NCI-H1092 treated with DMSO at 0.1 percent for 48 hours (cell line): ENCODE measurements around the gene ELF1.

Source experiments
- DNase-seq: peaks from one replicate; lab custom pipeline; 2025; lab: John Stamatoyannopoulos, UW

ELF1 gene

GRCh38 chr13:41006978-41007743, 12.0 kb downstream of the ELF1 start:
- no peak for DNase-seq

- DNase-seq = no peak
Measured at GRCh38 chr13:41006306-41006705, 12.8 kb downstream of the ELF1 start.

GRCh38 chr13:41005704-41006103, 13.4 kb downstream of the ELF1 start:
- no peak for DNase-seq

GRCh38 chr13:41004875-41005693, 14.0 kb downstream of the ELF1 start:
- DNase-seq = no peak

- no peak for DNase-seq
Measured at GRCh38 chr13:41002606-41003005, 16.5 kb downstream of the ELF1 start.

- DNase-seq = no peak
Measured at GRCh38 chr13:41001695-41002094, 17.4 kb downstream of the ELF1 start.

- no peak for DNase-seq
Measured at GRCh38 chr13:40999416-40999815, 19.7 kb downstream of the ELF1 start.

GRCh38 chr13:40996426-40997092, 22.6 kb downstream of the ELF1 start:
- no peak for DNase-seq

GRCh38 chr13:40995997-40996396, 23.1 kb downstream of the ELF1 start:
- DNase-seq = no peak

GRCh38 chr13:40994581-40995230, 24.4 kb downstream of the ELF1 start:
- DNase-seq = no peak

GRCh38 chr13:40993987-40994386, 25.1 kb downstream of the ELF1 start:
- no peak for DNase-seq

- DNase-seq = peak; percentile 22
Measured at GRCh38 chr13:40992678-40993518, 26.2 kb downstream of the ELF1 start.

- no peak for DNase-seq
Measured at GRCh38 chr13:40987606-40988280, 31.4 kb downstream of the ELF1 start.

- peak; percentile 12 for DNase-seq
Measured at GRCh38 chr13:40986101-40986856, 32.8 kb downstream of the ELF1 start.

- DNase-seq = no peak
Measured at GRCh38 chr13:40985381-40986100, 33.6 kb downstream of the ELF1 start.

- no peak for DNase-seq
Measured at GRCh38 chr13:40984668-40985366, 34.3 kb downstream of the ELF1 start.

GRCh38 chr13:40983725-40984667, 35.1 kb downstream of the ELF1 start:
- peak; percentile 5 for DNase-seq

- no peak for DNase-seq
Measured at GRCh38 chr13:40983259-40983658, 35.9 kb downstream of the ELF1 start.
